ENCODE measurements around the gene SPSB1.

SPSB1 gene

GRCh38 chr1:9319789-9320519 is 27.3 kb downstream of the SPSB1 start:
- DNase-seq (ENCODE audit: low read depth, low spot score): no peak

GRCh38 chr1:9320520-9321479 is 28.1 kb downstream of the SPSB1 start:
- DNase-seq (ENCODE audit: low read depth, low spot score): no peak

GRCh38 chr1:9321480-9321849 is 28.8 kb downstream of the SPSB1 start:
- DNase-seq (ENCODE audit: low read depth, low spot score): no peak

- DNase-seq (ENCODE audit: low read depth, low spot score): no peak
Observed at GRCh38 chr1:9321986-9322660, 29.4 kb downstream of the SPSB1 start.

- DNase-seq (ENCODE audit: low read depth, low spot score): no peak
Observed at GRCh38 chr1:9322661-9323244, 30.1 kb downstream of the SPSB1 start.

- no peak for DNase-seq (ENCODE audit: low read depth, low spot score)
Observed at GRCh38 chr1:9324246-9325096, 31.8 kb downstream of the SPSB1 start.

GRCh38 chr1:9326596-9326995 is 33.9 kb downstream of the SPSB1 start:
- DNase-seq (ENCODE audit: low read depth, low spot score): no peak

GRCh38 chr1:9328201-9328600 is 35.5 kb downstream of the SPSB1 start:
- no peak for DNase-seq (ENCODE audit: low read depth, low spot score)

- DNase-seq (ENCODE audit: low read depth, low spot score): no peak
Observed at GRCh38 chr1:9328715-9329114, 36.0 kb downstream of the SPSB1 start.

- no peak for DNase-seq (ENCODE audit: low read depth, low spot score)
Observed at GRCh38 chr1:9331016-9331415, 38.3 kb downstream of the SPSB1 start.

- DNase-seq (ENCODE audit: low read depth, low spot score): no peak
Observed at GRCh38 chr1:9331558-9332346, 39.1 kb downstream of the SPSB1 start.

GRCh38 chr1:9332513-9333143 is 39.9 kb downstream of the SPSB1 start:
- DNase-seq (ENCODE audit: low read depth, low spot score): no peak

- DNase-seq (ENCODE audit: low read depth, low spot score): no peak
Observed at GRCh38 chr1:9338397-9339246, 45.9 kb downstream of the SPSB1 start.

- no peak for DNase-seq (ENCODE audit: low read depth, low spot score)
Observed at GRCh38 chr1:9340172-9340854, 47.6 kb downstream of the SPSB1 start.

GRCh38 chr1:9340864-9341263 is 48.2 kb downstream of the SPSB1 start:
- no peak for DNase-seq (ENCODE audit: low read depth, low spot score)

GRCh38 chr1:9341301-9341845 is 48.7 kb downstream of the SPSB1 start:
- no peak for DNase-seq (ENCODE audit: low read depth, low spot score)

GRCh38 chr1:9343269-9343668 is 50.6 kb downstream of the SPSB1 start:
- DNase-seq (ENCODE audit: low read depth, low spot score): no peak

All from activated naive CD8-positive, alpha-beta T cell treated with anti-CD3 and anti-CD28 coated beads, Interleukin-2, amount 50 U/mL, for 16 hours (primary cell).